IPS DF 4.7 (cell line): ENCODE results near the gene GNG12.

Experiments
- DNase-seq: peaks from one replicate; pipeline ENCODE4 v3.0.0-alpha.2; 2013; ENCODE audit warnings: low spot score; ENCODE audit errors: extremely low read depth

Gene GNG12

DNA sequence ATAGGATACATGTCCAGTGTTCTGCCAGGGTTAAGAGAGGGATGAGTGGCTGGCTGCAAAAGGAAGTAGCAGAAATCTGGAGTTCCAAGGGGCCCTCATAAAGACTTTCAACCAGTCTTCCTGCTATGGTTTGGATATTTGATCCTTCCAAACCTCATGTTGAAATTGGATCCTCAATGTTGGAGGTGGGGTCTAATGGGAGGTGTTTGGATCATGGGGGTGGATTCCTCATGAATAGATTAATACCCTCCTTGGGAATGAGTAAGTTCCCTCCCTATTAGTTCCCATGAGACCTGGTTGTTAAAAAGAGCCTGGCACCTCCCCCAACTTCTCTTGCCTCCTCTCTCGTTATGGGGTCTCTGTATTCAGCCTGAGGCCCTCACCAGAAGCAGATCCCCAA lies 10.1 kb upstream of the GNG12 start:
- no peak for DNase-seq

DNA sequence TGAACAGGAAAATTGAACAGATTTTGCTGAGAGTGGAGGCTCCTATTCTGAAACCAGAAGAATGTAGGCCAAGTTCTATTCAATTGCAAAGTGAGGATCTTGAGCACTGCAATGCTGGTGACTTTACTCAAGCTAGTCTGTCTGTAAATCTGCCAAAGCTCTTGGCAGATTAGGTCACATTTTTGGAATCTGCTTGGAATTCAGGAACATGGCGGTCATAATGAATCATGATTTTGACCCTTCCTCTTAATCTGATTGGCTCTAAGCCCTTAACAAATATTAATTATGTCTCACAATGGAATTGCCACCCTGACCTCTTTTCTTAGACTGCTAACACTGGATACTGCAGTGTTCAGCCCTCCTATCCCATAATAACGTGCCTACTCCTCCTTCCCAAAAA lies 7.2 kb upstream of the GNG12 start:
- DNase-seq = no peak

DNA sequence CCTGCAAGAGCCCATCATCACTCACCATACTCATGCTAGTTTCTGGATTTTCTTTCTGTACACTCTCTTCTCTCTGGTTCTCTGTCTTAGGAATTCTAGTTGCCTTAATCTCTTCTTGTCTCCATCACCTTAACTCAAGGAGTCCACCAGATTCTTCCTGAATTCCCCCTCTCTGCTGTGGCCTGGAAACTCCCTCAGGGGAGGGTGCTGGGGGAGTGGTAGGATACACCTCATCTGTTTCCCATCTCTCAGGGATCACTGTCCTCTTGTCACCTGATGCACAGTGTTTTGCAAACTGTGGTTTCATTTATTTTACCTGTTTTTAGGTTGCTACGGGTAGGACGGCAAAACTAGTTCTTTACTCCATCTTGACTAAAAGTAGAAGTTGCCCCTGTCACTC lies 6.6 kb upstream of the GNG12 start:
- no peak for DNase-seq

DNA sequence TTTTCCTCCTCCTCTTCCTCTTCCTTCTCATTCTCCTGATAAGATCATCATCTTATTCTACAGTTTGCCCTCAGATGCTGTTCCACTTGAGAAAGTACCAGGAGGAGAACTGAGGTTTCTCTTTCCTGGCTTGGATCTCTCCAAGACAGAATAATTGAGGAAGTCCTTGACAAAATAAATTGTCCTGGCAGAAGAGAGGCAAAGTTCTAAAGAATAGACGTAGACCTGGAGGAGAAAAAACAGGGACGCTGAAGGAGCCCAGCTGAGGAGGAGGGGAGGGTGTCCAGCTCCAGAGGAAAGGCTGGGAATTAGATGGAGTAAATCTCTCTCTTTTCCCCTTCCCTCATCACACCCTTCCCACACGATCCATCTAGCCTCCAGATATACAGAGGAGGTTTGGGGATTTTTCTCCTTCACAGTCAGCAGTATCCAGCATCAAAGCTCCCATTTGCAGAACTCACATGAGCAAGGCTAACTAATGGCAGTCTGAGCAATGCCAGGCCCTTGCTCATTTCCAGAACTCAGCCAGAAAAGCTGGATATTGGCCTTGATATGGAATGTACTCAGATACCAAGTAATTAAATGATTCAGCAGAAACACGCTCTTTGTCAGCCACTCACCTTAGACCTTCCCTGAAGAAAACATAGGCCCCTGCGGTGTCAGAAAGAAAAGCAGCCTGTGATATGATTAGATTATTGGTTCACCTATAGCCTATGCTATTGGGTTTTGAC lies 5.1 kb upstream of the GNG12 start:
- no peak for DNase-seq

DNA sequence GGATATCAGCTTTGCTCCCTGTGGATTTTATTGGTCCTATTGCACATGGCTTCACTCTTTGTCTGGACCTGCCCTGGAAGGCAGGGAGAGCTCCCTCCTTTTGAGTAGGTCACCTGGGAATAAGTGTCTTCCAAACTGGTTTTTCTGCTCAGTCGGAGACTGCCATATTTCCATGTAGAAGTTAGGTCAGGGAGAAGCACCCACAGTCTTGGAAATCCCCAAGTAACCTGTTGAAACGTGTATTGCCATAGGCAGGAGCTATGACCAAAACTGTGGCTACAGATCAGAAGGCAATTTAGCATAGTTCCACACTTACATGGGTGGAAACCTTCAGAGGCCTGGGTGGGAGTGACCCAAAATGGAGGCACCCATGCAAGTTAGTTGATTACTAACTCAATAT lies 3.5 kb upstream of the GNG12 start:
- DNase-seq = no peak

DNA sequence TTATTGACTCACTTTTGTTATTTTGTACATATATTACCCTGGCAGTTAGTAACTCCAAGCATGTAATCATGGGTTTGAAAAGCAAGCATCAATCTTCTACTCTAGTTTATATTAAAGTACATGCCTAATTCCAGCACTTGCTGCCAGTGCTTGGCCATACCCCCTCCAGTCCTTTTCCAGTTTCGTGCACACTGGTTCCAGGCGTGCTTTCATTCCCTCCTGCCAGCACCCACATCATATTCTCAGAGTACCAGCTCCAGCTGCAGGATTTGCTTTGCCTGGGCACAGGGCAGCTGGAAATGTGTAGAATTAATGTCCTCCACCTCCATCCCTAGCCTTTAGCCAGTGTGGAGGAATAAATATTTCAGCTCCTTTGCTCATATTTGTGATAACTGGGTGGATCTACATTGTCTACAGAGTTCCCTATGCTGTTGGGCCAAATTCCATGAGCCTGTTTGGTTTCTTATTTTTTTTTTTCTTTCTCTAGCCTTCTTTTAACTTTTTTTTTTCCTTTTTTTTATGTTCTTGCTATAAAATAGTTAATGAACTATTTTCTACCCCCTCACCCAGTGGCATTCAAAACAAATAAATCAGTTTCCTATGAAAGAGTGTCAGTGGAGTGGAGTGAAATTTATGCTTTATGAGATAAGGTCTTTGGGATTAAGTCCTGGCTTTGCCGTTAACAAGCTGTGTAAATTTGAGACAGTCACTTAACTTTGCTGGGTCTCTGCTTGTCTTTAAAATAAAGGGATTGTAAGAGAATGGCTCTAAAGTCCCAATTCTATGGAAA lies 2.6 kb upstream of the GNG12 start:
- DNase-seq = no peak

DNA sequence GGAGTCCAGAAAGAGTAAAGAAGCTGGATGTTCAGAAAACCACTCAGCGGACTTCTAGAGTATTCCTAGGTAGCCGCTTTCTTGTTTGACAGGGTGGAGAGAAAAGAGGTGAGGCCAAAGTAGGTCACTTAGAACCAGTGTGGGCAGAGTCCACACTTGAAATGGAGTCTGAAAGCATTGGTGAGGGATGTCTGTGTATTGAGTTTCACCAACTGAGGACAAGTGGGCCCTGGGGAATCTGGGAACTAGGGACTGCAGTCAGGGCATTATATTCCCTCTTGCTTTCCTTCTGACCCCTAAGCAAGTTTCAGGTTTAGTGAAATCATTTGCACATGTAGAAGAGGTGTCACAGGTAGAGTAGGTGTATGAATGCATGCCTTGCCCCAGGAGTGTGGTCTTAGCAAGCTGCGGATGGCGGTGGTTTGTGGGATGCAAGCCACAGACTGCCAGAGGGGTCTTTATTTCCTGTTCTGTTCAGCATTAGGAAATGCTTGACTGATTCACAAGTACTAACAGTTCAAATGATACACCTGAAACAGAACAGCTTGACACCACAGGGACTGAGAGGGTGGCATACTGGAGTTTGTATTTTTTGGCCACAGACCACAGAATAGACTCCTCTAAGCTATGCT lies 1.1 kb upstream of the GNG12 start:
- no peak for DNase-seq

DNA sequence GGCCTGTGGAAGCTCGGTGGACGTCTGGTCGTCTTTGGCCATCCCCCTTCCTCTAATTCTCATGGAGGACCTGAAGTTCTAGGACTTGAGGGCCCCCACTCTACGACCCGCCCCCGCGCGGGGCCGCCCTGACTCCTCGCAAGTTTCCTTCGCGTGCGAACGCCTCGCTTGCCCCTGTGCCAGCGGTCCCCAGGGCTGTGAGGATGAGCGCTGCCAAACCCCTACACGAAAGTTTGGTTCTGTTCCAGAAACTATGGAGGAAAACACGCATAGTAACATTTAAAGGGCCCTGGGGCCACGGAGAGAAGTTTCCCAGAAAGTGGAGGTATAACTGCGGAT lies 304 bp upstream of the GNG12 start:
- DNase-seq = no peak

DNA sequence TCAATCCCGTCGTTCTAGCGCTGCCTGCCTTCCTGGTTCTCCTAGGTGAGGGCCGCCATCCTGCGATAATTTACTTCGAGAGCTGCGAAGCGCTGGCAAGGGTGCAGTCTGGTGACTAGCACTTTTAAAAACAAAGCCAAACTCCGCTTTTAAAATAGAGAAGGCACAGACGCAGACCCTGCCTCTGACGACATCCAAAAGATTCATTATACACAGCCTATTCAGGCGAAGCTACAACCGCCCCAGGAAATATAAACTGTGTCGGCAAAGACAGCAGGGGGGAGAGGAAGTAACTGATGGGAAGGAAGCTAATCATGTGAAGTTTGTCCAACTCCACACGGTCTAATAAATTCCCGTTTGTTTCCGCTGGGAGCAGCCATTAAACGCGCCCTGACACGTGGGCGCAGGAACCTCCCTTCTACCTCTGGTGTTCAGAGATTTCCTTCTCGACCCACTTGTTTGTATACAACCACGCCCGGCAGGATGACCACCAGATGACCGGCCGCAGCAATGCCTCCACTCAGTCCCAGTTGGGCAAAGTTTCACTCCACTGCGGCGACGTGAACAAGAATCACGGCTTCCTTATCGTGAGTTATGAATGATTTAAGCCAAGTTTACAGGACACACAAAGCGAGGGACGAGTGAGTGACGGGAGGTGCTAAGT lies 1.3 kb downstream of the GNG12 start:
- DNase-seq = no peak

DNA sequence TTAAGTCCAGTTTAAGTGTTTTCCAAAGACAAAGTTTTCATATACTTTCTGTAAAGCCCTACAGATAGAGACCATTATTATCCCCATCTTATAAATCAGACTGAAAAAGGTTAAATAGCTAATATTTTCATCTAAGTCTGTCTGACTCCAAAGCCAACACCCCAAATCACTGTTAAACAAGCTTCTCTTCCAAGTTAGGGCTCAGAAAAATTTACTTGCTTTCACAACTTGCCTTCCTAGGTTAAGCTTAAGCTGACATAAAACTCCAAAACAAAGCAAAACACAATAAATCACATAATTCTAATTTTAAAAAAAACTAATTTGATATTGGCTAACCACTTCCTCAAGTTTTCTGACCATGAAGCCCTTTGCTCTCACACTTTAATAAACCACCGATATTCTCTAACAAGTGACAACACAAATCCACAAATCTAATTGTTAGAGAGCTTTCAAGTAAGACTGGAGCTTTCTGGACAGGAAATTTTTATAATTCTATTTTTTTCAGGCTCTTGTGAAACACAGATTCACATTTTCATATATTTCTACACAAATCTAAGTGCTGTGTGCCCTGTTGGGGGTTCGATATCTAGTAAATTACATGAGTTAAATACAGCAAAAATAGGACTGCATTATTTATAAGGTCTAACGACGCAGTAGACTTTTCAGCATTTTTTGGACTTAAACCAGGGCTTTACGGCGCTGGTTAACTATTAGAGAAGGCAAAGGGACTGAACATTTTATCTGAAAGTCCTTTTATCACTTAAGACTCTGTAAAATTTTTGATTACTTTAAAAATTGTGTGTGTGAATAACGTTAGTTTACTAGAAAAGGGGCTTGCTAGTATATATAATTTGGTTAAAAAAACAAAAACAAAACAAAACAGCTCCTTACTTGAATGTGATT lies 2.1 kb downstream of the GNG12 start:
- DNase-seq = no peak

DNA sequence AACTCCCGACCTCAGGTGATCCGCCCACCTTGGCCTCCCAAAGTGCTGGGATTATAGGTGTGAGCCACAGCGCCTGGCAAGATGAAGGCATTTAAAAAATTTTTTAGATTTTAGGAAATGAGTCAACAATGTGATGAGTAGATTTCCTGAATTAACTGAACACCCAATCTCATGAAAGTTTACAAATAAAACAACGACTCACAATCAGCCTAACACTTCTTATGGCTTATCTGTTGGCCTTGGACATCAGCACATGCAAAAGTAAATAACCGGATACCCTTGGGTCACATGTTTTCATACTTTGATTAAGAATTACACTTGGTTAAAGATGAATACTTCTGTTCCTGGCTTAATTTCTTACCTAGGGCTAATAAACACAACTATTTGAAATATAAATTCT lies 3.0 kb downstream of the GNG12 start:
- no peak for DNase-seq

DNA sequence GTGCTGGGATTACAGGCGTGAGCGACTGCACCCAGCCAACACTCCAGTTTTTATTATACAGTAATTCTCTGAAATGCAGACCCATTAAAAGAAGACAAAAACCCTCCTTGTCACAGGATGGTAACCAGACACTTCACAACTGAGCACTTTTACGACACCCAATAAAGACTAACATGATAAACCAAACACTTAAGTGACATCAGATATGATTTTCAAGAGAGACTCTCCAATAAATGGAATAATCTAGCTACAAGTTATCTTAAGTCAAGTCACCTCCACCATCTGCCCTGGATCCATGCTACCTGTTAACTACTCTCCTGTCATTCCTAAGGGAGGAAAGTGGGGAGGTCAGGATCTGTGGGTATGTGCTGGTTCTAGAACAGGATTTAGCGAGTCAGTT lies 5.6 kb downstream of the GNG12 start:
- DNase-seq = no peak

DNA sequence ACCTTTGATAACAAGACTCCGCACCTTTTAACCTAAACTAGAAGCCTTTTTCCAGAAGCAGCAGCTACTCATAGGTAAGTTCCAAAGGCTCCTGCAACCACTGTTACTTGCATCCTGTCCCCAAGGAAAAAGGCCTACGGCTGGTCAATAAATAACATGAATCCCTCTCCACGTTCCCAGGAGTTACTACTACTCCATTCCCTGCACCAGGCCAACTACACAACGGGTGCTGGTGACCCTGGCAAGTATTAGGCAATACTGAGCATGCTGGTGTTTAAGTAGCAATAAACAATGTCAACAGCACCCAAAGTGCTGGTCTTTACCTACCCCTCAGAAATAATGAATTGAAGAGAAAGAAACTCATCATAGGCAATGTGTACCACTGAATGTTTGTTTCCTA lies 7.7 kb downstream of the GNG12 start:
- no peak for DNase-seq

DNA sequence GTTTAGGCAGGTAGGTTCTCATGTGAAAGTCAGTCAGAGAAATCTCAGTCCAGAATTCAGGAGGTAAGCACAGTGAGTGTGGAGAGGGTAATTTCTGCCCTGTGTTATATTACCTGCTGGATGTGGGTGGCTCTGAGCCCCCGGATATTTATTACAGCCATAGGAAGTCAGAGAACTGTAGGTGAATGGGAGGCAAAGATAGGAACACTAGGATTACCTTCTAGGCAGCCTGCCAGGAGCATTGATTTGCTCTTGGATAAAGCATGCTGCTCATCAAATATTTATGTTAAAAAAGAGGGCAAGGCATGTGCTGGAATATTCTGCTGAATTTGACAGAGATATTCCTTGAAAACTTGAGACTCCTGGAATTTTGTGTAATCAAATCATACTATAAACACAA lies 8.5 kb downstream of the GNG12 start:
- no peak for DNase-seq

DNA sequence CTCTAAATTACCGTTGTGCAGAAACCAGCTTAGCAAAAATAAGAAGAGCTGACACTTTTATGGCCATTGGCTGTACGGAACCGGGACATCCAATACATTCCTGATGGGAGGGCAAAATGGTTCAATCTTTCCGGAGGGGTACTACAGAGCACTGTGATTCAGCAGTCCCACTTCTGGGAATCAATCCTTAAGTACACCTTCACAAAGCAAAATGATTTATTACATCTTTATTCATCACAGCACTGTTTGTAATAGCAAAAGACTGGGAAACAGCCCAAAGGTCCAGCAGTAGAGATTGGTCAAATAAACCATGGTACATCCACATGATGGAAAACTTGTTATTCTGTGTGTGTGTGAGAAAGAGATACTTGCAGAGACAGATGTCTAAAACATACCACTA lies 9.7 kb downstream of the GNG12 start:
- no peak for DNase-seq

DNA sequence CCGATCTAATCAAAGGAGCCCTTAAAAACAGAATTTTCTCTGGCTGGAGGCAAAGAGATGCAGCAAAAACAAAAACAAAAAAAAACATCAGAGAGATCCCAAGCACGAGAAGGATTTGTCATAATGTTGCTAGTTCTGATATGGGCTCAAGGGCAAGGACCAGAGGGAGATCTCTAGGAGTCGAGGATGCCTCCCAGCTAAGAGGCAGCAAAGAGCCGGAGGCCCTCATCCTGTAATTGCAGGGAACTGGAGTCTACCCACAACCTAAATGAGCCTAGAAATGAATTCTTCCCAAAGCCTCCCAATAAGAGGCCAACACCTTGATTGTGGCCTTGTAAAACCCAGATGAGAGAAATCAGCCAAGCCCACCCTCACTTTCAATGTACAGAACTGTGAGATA lies 12.0 kb downstream of the GNG12 start:
- DNase-seq = no peak

DNA sequence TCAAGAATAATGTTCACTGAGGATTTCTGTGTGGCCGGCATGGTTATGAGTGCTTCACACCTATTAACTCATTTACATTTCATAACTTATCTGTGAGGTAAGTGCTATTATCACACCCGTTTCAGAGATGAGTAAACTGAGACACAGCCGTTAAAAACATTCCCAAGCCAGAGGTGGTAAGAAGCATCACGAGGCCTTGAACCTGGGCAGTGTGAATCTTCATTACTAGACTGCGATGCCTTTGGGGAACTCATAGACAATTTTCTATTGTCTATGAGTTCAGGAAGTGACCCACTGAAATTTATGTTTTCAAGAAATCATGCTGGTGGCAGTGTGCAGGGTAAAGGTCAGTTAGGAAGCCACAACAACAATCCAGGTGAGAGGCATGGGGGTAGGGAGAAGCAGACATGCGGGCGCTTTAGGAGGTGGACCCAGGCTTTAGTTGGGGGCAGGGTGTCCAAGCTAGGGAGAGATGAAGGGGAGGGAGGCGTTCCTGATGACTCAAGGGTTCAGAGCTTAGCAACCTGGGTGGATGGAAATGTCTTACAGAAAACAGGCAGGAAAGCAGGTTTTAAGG lies 14.5 kb downstream of the GNG12 start:
- no peak for DNase-seq

DNA sequence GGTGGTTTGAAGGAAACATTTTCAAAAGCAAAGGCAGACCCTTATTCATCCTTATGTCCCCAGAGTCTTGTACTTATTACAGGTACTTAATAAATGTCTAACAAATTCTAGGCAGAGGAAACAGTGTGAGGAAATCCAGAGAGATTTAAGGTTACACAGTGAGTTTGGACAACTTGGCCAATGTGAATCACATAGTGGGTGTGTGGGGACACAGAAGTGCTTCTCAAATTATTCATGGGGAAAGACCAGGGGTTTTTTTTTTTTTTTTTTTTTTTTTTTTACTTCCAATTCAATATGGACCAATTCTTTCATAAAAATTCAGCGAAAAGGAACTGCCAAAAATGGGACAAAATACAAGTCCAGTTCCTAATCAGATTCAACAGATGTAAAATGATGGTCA lies 15.1 kb downstream of the GNG12 start:
- no peak for DNase-seq

DNA sequence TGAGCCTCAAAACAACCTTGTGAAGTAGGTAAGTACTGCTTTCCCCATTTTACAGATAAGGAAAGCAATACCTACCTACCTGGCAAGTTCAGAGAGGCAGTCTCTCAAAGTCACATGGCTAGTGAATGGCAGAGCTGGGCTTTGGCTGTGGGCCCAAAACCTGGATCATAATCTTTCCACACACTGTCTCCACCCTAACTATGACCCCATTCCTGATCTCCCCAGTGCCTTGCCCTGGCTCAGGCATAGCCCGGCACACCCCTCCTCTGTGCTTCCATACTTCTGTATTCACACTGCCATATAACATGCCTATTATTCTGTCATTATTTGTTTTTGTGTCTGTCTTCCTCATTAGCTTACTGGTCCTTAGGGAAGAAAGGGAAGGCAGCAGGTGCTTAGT lies 15.9 kb downstream of the GNG12 start:
- no peak for DNase-seq

DNA sequence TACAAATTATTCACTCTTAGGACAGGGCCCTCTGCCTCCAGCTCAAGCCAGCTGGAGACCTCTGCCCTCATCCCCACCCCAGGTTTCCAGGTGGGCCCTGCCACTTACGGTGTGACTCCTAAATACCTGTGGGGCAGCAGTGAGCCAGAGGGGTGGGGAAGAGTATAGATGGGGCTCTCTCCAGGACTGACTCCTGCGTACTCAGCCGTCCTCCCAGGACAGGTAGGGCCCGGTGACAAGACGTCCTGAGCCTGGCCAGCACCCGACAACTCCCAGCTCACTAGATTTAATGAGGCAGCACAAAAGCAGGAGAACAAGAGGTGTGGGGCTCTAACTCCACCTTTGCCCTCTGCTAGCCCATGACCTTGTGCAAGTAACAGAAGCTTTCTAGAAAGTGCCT lies 16.8 kb downstream of the GNG12 start:
- DNase-seq = no peak

DNA sequence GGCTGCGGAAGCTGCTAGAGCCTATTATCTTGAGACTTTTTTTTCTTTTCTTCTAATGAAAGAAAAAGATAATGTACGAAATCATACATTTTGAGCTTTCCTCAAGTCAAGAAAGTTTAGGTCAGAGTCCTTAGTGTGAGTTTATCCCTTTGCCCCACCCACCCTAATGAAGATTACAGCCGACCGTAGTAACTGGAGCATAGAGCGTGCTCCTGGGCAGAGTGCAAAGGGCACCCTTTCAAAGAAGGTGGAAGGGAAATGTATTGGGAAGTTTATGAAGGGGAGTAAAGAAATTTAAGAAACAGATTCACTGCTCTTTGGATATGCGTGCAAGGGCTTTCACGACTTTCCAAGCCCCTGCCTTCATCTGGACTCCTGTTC lies 17.2 kb downstream of the GNG12 start:
- DNase-seq = no peak
